ENCODE measurements around the gene PCGF1. TPM values are rescaled to one million over a fixed set of nuclear protein-coding genes. Genes with fewer than 3 reads are reported as not detected.
"Not testable (repeated sequence)": the region's sequence is repeated elsewhere in the genome, so short reads cannot be mapped to it uniquely, and the experiment has no call there.

PCGF1 gene
- total RNA-seq, 2 experiments from 2014 or later, result 21.7 to 28.7 TPM

DNA sequence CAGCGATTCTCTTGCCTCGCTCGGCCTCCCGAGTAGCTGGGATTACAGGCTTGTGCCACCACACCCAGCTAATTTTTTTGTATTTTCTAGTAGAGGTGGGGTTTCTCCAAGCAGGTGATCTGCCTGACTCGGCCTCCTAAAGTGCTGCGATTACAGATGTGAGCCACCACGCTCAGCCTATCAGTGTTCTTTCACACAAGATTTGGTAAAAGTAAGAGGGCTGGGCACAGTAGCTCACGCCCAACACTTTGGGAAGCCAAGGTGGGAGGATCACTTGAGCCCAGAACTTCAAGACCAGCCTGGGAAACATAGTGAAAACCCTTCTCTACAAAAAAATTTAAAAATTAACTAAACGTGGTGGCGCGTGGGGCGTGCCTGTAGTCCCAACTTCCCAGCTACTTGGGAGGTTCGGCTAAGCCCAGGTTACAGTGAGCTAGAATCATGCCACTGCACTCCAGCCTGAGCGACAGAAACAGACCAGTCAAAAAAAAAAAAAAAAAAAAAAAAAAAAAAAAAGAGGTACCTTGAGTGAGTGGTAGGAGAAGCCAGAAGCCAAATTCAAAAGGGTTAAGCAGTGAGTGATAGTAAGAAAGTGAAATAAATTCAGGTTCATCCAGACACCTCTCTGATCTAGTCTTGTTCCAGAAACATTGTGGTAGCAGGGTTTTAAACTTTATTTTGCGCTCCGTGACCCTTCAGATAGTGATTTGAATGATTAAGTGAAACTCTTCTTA is 36.0 kb downstream of the PCGF1 start:
- Mint-ChIP-seq H3K4me3 (peak overlapping the region; percentile 98), H3K9me3 (ENCODE audit: low read depth) (no peaks in the 10 kb centered on the region), H3K27me3 (no peaks in the 10 kb centered on the region), H3K36me3 (ENCODE audit: low read depth) (peaks cover 18% of the 10 kb centered on the region), H3K27ac (peak overlapping the region; percentile 93), H3K4me1 (peaks cover 21% of the 10 kb centered on the region)
- DNase-seq, result no peak
- ChIA-PET CTCF (interaction anchor here (0.6 to 5.3 kb wide), 5 partner anchors 10 to 115 kb away, joined by 3 to 44 read pairs (median 3); partner anchors contain the start of genes AUP1, CCDC142, INO80B and TTC31), POLR2A (interaction anchor here (0.6 to 1.4 kb wide), 5 partner anchors 10 to 105 kb away, joined by 3 to 6 read pairs (median 3); partner anchors contain the start of genes INO80B and WBP1)
- intact Hi-C loops (cut with DNase I, micrococcal nuclease), result loop anchor here (1.0 to 2.0 kb wide), 9 partner anchors 11 to 735 kb away; partner anchors contain the start of genes AUP1 (in 2 of the 2), HTRA2 (in 2 of the 2), WBP1 (in 2 of the 2) and C2orf81 (in 1 of the 2)
- peak; percentile 8 for ATAC-seq

DNA sequence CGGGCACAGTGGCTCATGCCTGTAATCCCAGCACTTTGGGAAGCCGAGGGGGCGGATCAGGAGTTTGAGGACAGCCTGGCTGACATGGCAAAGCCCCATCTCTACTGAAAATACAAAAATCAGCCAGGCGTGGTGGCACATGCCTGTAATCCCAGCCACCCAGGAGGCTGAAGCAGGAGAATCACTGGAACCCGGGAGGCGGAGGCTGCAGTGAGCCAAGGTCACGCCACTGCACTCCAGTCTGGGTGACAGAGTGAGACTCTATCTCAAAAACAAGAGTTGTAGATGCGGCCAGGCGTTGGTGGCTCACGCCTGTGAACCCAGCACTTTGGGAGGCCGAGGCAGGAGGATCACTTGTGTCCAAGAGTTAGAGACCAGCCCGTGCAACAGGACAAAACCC is 36.8 kb downstream of the PCGF1 start:
- H3K27me3 Mint-ChIP-seq; H3K9me3 Mint-ChIP-seq (ENCODE audit: low read depth); DNase-seq; intact Hi-C loops (cut with DNase I, micrococcal nuclease); ATAC-seq: not testable (repeated sequence)
- Mint-ChIP-seq H3K36me3 (ENCODE audit: low read depth) (peaks cover 18% of the 10 kb centered on the region), H3K4me3 (peak overlapping the region; percentile 28), H3K4me1 (peaks cover 24% of the 10 kb centered on the region), H3K27ac (peak overlapping the region; percentile 86)
- ChIA-PET POLR2A (interaction anchor here (0.8 to 1.3 kb wide), 3 partner anchors 11 to 16 kb away, joined by 3 read pairs; partner anchors contain the start of genes INO80B and WBP1), CTCF (interaction anchor here (1.0 to 5.3 kb wide), 4 partner anchors 12 to 116 kb away, joined by 3 to 44 read pairs (median 21); partner anchors contain the start of genes AUP1, CCDC142, INO80B and TTC31)

DNA sequence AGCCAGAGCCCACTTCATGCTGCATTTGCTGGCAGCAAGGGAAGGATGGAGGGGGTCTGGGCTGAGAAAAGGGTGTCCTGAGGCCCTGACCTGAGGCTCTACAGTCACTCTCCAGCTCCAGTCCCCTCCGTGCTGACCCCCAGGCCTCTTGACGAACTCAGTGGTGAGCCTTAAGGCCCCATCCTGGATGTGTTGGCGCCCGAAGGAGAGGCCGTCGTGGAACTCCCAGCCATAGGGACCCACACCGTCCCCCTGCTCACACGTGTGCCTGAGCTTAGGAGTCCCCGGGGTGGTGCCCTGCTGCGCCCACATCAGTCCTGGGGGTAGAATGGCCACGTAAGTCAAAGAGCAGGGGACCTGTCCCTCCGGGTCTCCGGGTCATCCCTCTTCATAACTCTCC is 43.1 kb downstream of the PCGF1 start:
- H3K36me3 Mint-ChIP-seq (ENCODE audit: low read depth), result peaks cover 9% of the 10 kb centered on the region
- H3K27me3 Mint-ChIP-seq, result no peaks in the 10 kb centered on the region
- CTCF ChIA-PET, result interaction anchor here (0.8 to 1.2 kb wide), 3 partner anchors 19 to 641 kb away, joined by 3 read pairs; partner anchors contain the start of genes CCDC142 and TTC31
- peaks cover 20% of the 10 kb centered on the region for H3K4me1 Mint-ChIP-seq
- POLR2A ChIA-PET, result interaction anchor here (0.6 kb wide), 1 partner anchor 8 kb away, joined by 3 read pairs; no protein-coding TSS in a partner anchor
- peak overlapping the region; percentile 60 for H3K27ac Mint-ChIP-seq
- intact Hi-C loops (cut with DNase I, micrococcal nuclease), result no loop called here
- peak overlapping the region; percentile 93 for H3K4me3 Mint-ChIP-seq
- no peaks in the 10 kb centered on the region for H3K9me3 Mint-ChIP-seq (ENCODE audit: low read depth)
- DNase-seq, result no peak
- ATAC-seq, result peak; percentile 1

GRCh38 chr2:74462786-74463105 is 44.7 kb downstream of the PCGF1 start:
- Mint-ChIP-seq H3K4me3 (no peak overlapping the region), H3K27ac (no peak overlapping the region), H3K4me1 (peaks cover 22% of the 10 kb centered on the region), H3K9me3 (ENCODE audit: low read depth) (no peaks in the 10 kb centered on the region), H3K36me3 (ENCODE audit: low read depth) (peaks cover 11% of the 10 kb centered on the region), H3K27me3 (no peaks in the 10 kb centered on the region)
- intact Hi-C loops (cut with DNase I, micrococcal nuclease), result no loop called here
- POLR2A ChIA-PET, result no interaction called here
- CTCF ChIA-PET, result interaction anchor here (1.5 kb wide), 1 partner anchor 12 kb away, joined by 4 read pairs; no protein-coding TSS in a partner anchor
- ATAC-seq (no peak), DNase-seq (no peak)

- Mint-ChIP-seq H3K36me3 (ENCODE audit: low read depth) (peaks cover 12% of the 10 kb centered on the region), H3K4me1 (peaks cover 22% of the 10 kb centered on the region), H3K4me3 (no peak overlapping the region), H3K9me3 (ENCODE audit: low read depth) (no peaks in the 10 kb centered on the region), H3K27me3 (no peaks in the 10 kb centered on the region), H3K27ac (no peak overlapping the region)
- intact Hi-C loops (cut with DNase I, micrococcal nuclease), result no loop called here
- ChIA-PET POLR2A (no interaction called here), CTCF (interaction anchor here (0.7 to 1.5 kb wide), 3 partner anchors 7 to 12 kb away, joined by 3 to 4 read pairs (median 4); no protein-coding TSS in a partner anchor)
- ATAC-seq (no peak), DNase-seq (no peak)
Measured at GRCh38 chr2:74462054-74462785, 45.3 kb downstream of the PCGF1 start.

DNA sequence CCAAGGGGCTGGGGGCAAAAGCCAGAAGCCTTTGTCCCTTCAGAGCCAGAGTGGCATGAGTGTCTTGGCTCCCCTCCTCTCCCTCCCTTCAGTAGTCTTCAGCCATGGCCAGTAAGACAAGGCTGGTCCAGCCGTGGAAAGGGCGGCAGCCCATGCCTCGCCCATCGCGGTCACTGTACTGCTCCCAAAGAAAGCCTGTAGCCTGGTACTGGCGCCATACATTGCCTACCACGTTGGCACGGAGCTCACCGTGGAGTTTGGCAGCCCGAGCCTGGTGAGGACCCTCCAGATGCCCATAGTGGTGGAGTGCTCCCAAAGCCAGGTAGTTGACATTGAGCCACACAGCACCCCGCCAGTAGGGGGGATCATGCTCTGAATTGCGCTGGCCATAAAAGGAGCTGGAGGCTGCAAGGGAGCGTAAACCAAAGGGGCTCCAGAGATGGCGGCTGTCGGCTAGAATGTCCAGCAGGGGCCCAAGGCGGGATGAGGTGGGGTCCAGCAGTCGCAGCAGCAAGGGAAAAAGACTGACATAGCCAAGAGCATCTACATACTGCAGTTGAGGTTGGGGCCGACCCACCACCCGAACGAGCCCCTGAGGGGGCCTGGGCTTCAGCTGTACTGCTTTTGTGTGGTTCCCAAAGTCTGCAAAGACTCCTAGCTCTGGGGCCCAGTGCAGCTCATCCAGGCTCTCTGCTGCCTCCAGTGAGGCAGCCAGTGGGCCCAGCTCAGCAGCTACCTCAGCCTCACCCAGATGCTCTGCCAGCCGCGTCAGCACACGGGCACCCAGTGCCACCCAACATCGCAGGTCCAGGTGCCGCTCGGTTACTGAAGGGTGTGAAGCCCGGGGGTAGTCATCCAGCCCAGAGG is 46.1 kb downstream of the PCGF1 start:
- intact Hi-C loops (cut with DNase I, micrococcal nuclease), result no loop called here
- DNase-seq (no peak), ATAC-seq (no peak)
- POLR2A ChIA-PET, result no interaction called here
- CTCF ChIA-PET, result interaction anchor here (0.7 to 1.5 kb wide), 3 partner anchors 8 to 13 kb away, joined by 3 to 4 read pairs (median 4); no protein-coding TSS in a partner anchor
- Mint-ChIP-seq H3K36me3 (ENCODE audit: low read depth) (peaks cover 19% of the 10 kb centered on the region), H3K27ac (no peak overlapping the region), H3K4me1 (peaks cover 28% of the 10 kb centered on the region), H3K4me3 (no peak overlapping the region), H3K27me3 (no peaks in the 10 kb centered on the region), H3K9me3 (ENCODE audit: low read depth) (no peaks in the 10 kb centered on the region)

- Mint-ChIP-seq H3K4me3 (peak overlapping the region; percentile 90), H3K4me1 (peaks cover 34% of the 10 kb centered on the region), H3K27ac (peak overlapping the region; percentile 29), H3K36me3 (ENCODE audit: low read depth) (peaks cover 29% of the 10 kb centered on the region)
- DNase-seq; H3K9me3 Mint-ChIP-seq (ENCODE audit: low read depth); H3K27me3 Mint-ChIP-seq; intact Hi-C loops (cut with DNase I, micrococcal nuclease); POLR2A ChIA-PET; ATAC-seq: not testable (repeated sequence)
- CTCF ChIA-PET, result interaction anchor here (6.6 kb wide), 1 partner anchor 13 kb away, joined by 44 read pairs; the partner anchor contains the start of gene MRPL53
Measured at GRCh38 chr2:74460187-74460586, 47.3 kb downstream of the PCGF1 start.

DNA sequence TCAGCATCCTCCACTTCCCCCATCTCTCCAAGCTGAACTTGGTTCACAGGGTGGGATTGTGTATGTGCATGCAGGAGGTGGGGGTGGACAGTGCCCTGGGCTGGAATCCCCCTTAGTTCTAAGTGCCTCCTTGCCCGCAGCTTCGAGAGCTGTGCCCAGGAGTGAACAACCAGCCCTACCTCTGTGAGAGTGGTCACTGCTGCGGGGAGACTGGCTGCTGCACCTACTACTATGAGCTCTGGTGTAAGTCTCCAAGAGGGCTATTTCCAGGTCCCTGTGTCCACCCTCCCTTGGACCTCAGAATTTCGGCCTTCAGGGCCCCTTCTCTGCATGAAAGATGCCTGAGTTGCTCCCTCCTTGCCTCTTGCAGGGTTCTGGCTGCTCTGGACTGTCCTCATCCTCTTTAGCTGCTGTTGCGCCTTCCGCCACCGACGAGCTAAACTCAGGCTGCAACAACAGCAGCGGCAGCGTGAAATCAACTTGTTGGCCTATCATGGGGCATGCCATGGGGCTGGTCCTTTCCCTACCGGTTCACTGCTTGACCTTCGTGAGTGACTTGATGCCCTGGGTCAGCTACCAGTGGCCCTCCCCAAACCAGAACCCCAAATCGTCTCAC is 47.9 kb downstream of the PCGF1 start:
- Mint-ChIP-seq H3K4me1 (peaks cover 38% of the 10 kb centered on the region), H3K4me3 (peak overlapping the region; percentile 90), H3K27ac (peak overlapping the region; percentile 99), H3K36me3 (ENCODE audit: low read depth) (peaks cover 31% of the 10 kb centered on the region)
- not testable (repeated sequence) for H3K9me3 Mint-ChIP-seq (ENCODE audit: low read depth); ATAC-seq; DNase-seq; H3K27me3 Mint-ChIP-seq
- POLR2A ChIA-PET, result interaction anchor here (2.3 kb wide), 1 partner anchor 22 kb away, joined by 18 read pairs; the partner anchor contains the start of genes CCDC142 and TTC31
- CTCF ChIA-PET, result interaction anchor here (0.6 to 6.6 kb wide), 5 partner anchors 8 to 129 kb away, joined by 4 to 62 read pairs (median 14); partner anchors contain the start of genes CCDC142, MRPL53 and TTC31
- intact Hi-C loops (cut with DNase I, micrococcal nuclease), result loop anchor here in 1 of 2 experiments (5.0 kb wide), 2 partner anchors 378 to 532 kb away; partner anchors contain the start of gene DGUOK

GRCh38 chr2:74458938-74459363 is 48.5 kb downstream of the PCGF1 start:
- Mint-ChIP-seq H3K4me1 (peaks cover 40% of the 10 kb centered on the region), H3K4me3 (peak overlapping the region; percentile 90), H3K27me3 (no peaks in the 10 kb centered on the region), H3K9me3 (ENCODE audit: low read depth) (no peaks in the 10 kb centered on the region), H3K27ac (peak overlapping the region; percentile 99), H3K36me3 (ENCODE audit: low read depth) (peaks cover 31% of the 10 kb centered on the region)
- intact Hi-C loops (cut with DNase I, micrococcal nuclease), result loop anchor here (1.0 to 5.0 kb wide), 10 partner anchors 13 to 532 kb away; partner anchors contain the start of genes MRPL53 (in 2 of the 2), C2orf81 (in 1 of the 2), DGUOK (in 1 of the 2) and DOK1 (in 1 of the 2)
- DNase-seq (no peak), ATAC-seq (no peak)
- POLR2A ChIA-PET, result interaction anchor here (0.6 to 2.3 kb wide), 11 partner anchors 10 to 473 kb away, joined by 3 to 18 read pairs (median 4); partner anchors contain the start of genes AUP1, CCDC142, DQX1 and HTRA2
- CTCF ChIA-PET, result interaction anchor here (0.6 to 6.6 kb wide), 9 partner anchors 9 to 260 kb away, joined by 3 to 62 read pairs (median 4); partner anchors contain the start of genes CCDC142, MRPL53, MTHFD2 and TTC31
